ENCODE measurements around the gene STON2. TPM values are rescaled to one million over a fixed set of nuclear protein-coding genes. Genes with fewer than 3 reads are reported as not detected.

Gene STON2
- total RNA-seq, 1 donor from 2014 or later, result 77.2 TPM

- TF ChIP-seq, protein P1, sequence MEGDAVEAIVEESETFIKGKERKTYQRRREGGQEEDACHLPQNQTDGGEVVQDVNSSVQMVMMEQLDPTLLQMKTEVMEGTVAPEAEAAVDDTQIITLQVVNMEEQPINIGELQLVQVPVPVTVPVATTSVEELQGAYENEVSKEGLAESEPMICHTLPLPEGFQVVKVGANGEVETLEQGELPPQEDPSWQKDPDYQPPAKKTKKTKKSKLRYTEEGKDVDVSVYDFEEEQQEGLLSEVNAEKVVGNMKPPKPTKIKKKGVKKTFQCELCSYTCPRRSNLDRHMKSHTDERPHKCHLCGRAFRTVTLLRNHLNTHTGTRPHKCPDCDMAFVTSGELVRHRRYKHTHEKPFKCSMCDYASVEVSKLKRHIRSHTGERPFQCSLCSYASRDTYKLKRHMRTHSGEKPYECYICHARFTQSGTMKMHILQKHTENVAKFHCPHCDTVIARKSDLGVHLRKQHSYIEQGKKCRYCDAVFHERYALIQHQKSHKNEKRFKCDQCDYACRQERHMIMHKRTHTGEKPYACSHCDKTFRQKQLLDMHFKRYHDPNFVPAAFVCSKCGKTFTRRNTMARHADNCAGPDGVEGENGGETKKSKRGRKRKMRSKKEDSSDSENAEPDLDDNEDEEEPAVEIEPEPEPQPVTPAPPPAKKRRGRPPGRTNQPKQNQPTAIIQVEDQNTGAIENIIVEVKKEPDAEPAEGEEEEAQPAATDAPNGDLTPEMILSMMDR (IDR thresholded peaks at IDR 0.05; ENCODE audit: unreplicated experiment), result no peak
Observed at GRCh38 chr14:81441626-81442134, 41.6 kb upstream of the STON2 start.

GRCh38 chr14:81440041-81440440 is 39.9 kb upstream of the STON2 start:
- no peak overlapping the region for H3K27ac Mint-ChIP-seq
- no peak overlapping the region for H3K4me3 Mint-ChIP-seq (ENCODE audit: low read depth)
- H3K36me3 Mint-ChIP-seq (ENCODE audit: insufficient read depth), result no peaks in the 10 kb centered on the region
- peaks cover 8% of the 10 kb centered on the region for H3K4me1 Mint-ChIP-seq (ENCODE audit: low read depth)
- no peak for DNase-seq (ENCODE audit: low spot score, unreplicated experiment)
- peaks cover 4% of the 10 kb centered on the region for H3K9me3 Mint-ChIP-seq (ENCODE audit: low read depth)
- peaks cover 51% of the 10 kb centered on the region for H3K27me3 Mint-ChIP-seq
- TF ChIP-seq, protein P1 (IDR thresholded peaks at IDR 0.05; ENCODE audit: unreplicated experiment), result no peak

More at GRCh38 chr14:81441626-81442134, 41.6 kb upstream of the STON2 start:
- Mint-ChIP-seq H3K4me3 (ENCODE audit: low read depth) (no peak overlapping the region), H3K4me1 (ENCODE audit: low read depth) (peaks cover 3% of the 10 kb centered on the region), H3K9me3 (ENCODE audit: low read depth) (peaks cover 4% of the 10 kb centered on the region), H3K27ac (no peak overlapping the region), H3K27me3 (peaks cover 51% of the 10 kb centered on the region), H3K36me3 (ENCODE audit: insufficient read depth) (no peaks in the 10 kb centered on the region)
- DNase-seq (ENCODE audit: low spot score, unreplicated experiment), result no peak

DNA sequence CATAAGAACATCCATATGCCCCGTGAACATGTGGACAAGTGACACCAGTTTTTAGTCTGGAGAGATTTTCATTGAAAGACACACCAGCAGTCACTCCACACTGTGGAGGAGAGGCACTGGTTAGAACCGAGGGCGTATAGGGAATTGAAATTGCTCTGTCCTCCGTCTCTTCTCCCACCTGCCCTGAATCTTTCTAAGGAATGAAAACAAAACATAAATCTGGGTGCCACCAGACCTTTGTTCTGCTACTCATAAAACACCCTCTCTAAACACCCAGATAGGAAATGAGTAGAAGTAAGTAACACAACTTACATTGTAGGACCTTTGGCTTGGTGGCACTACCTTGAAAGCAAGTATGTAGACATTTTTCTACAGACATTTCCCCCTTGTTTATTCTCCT is 37.1 kb upstream of the STON2 start:
- H3K27me3 Mint-ChIP-seq, result peaks cover 54% of the 10 kb centered on the region
- TF ChIP-seq, protein P1 (IDR thresholded peaks at IDR 0.05; ENCODE audit: unreplicated experiment), result no peak
- H3K9me3 Mint-ChIP-seq (ENCODE audit: low read depth), result no peaks in the 10 kb centered on the region
- no peak for DNase-seq (ENCODE audit: low spot score, unreplicated experiment)
- H3K36me3 Mint-ChIP-seq (ENCODE audit: insufficient read depth), result no peaks in the 10 kb centered on the region
- H3K4me3 Mint-ChIP-seq (ENCODE audit: low read depth), result peak overlapping the region; percentile 79
- no peak overlapping the region for H3K27ac Mint-ChIP-seq
- peaks cover 19% of the 10 kb centered on the region for H3K4me1 Mint-ChIP-seq (ENCODE audit: low read depth)

- peak; percentile 76 for DNase-seq (ENCODE audit: low spot score, unreplicated experiment)
- Mint-ChIP-seq H3K4me3 (ENCODE audit: low read depth) (peak overlapping the region; percentile 79), H3K4me1 (ENCODE audit: low read depth) (peaks cover 19% of the 10 kb centered on the region), H3K9me3 (ENCODE audit: low read depth) (no peaks in the 10 kb centered on the region), H3K27ac (peak overlapping the region; percentile 71), H3K36me3 (ENCODE audit: insufficient read depth) (no peaks in the 10 kb centered on the region), H3K27me3 (peaks cover 49% of the 10 kb centered on the region)
- TF ChIP-seq, protein P1 (IDR thresholded peaks at IDR 0.05; ENCODE audit: unreplicated experiment), result no peak
Observed at GRCh38 chr14:81436296-81437138, 36.4 kb upstream of the STON2 start.

DNA sequence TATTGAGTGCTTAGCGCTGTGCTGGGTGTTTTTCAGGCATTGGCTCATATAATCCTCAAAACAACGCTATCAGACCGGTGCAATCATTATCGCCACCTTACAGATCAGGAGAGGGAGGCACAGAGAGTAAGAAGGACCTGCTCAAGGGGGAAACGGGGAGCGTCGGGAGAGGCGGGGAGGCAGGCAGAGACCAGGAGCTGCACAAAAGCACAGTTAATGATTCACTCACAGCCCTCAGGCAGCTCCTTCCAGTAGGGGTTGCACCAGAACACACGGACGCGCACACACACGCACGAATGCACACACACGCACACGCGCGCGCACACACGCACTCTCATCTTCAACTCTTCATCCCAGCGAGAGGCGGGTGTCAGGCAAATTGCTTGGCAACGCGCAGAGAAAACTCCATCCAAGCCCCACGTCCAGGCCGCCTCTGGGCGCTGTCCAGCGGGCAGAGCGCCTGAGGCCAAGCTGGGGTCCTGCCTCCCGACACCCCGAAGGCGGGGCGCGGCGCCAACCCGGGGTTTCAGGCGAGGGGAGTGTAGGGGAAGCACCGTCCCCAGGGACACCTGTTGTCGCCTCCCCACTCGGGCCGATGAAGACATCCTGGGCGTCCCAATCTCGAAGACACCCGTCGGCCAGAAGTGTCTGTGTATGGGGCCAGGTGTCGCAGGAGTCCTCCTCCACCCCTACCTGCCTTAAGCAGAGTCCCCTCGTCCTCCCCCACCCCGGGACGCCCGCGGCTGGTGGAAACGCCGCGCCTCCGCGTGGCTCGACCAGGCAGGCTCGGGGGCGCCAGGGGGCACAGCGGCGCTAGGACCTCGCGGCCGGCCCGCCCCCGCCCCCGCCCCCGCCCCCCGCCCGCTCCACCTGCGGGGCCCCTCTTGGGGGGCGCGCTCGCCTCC is 35.5 kb upstream of the STON2 start:
- H3K9me3 Mint-ChIP-seq (ENCODE audit: low read depth), result no peaks in the 10 kb centered on the region
- H3K36me3 Mint-ChIP-seq (ENCODE audit: insufficient read depth), result no peaks in the 10 kb centered on the region
- H3K27me3 Mint-ChIP-seq, result peaks cover 41% of the 10 kb centered on the region
- H3K4me3 Mint-ChIP-seq (ENCODE audit: low read depth), result peak overlapping the region; percentile 86
- peak overlapping the region; percentile 90 for H3K27ac Mint-ChIP-seq
- peak; percentile 57 for DNase-seq (ENCODE audit: low spot score, unreplicated experiment)
- H3K4me1 Mint-ChIP-seq (ENCODE audit: low read depth), result peaks cover 19% of the 10 kb centered on the region
- TF ChIP-seq, protein P1 (IDR thresholded peaks at IDR 0.05; ENCODE audit: unreplicated experiment), result peak; percentile 16
